NCI-H1436 treated with DMSO at 0.1 percent for 48 hours (cell line): ENCODE measurements around the gene LDAF1.
"Not testable (repeated sequence)": the region's sequence is repeated elsewhere in the genome, so short reads cannot be mapped to it uniquely, and the experiment has no call there.

Experiments used
- DNase-seq: peaks from one replicate; lab custom pipeline; 2025; lab: John Stamatoyannopoulos, UW

LDAF1 gene

DNA sequence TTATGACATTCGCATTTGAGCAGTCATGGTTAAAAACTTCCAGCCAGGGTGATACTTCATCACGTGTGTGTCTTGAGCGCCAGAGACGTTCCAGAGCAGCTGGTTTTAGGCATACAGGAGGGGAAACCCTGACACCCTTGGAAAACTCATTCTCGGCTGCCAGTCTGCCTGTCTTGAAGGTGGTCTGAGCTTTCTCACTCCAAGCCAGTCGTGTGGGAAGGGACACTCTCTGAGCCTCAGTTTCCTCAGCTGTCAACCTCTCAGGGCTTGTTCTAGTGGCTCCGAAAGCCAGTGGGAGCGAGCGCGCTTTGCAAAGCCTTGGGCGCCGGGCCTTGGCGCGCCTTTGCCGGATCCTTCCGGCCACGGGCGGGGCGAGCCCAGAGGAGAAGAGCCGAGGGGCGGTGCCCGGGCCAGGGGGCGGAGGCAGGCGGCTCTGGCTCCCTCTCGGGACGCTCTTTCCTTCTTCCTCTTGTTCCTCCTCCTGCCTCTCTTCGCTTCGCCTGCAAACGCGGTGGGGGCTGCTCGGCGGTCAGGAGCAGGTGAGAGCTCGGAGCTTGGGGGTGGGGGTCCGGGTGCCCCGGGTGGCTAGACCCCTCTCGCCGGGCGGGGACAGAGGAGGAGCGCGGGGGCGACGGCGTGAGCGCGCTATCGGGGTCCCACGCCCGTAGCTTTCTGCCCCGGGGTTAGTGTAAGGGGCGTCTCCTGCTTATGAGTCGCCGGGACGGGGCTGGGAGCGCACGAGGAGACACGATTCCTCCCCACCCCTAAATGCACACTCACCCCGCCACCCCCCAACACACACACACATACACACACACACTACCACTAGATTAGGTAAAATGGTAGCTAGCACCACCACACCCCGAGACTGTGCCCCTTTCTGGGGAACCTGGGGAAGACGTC lies at the start of gene LDAF1:
LDAF1 (plus strand) TSS at position 467 of the 903 bp plus-strand sequence. CDS start 2,509 bp downstream, outside the sequence.
- no peak for DNase-seq

GRCh38 chr16:21115551-21115950 lies 42.9 kb upstream of the LDAF1 start:
- DNase-seq = not testable (repeated sequence)

DNA sequence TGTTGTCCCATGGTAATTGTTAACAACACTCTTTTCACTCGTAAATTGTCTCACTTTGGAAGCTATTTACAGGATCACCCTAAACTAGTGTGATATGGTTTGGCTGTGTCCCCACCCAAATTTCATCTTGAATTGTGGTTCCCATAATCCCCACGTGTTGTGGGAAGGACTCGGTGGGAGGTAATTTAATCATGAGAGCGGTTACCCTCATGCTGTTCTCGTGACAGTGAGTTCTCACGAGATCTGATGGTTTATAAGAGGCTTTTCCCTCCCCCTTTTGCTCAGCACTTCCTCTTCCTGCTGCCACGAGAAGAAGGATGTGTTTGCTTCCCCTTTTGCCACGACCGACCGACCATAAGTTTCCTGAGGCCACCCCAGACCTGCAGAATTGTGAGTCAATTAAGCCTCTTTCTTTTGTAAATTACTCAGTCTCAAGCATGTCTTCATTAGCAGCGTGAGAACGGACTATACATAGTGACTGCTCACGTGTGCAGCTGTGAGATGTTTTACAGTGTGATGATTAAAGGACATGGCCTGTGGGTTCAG lies 42.3 kb upstream of the LDAF1 start:
- DNase-seq = no peak

GRCh38 chr16:21117567-21117966 lies 40.9 kb upstream of the LDAF1 start:
- DNase-seq = no peak

DNA sequence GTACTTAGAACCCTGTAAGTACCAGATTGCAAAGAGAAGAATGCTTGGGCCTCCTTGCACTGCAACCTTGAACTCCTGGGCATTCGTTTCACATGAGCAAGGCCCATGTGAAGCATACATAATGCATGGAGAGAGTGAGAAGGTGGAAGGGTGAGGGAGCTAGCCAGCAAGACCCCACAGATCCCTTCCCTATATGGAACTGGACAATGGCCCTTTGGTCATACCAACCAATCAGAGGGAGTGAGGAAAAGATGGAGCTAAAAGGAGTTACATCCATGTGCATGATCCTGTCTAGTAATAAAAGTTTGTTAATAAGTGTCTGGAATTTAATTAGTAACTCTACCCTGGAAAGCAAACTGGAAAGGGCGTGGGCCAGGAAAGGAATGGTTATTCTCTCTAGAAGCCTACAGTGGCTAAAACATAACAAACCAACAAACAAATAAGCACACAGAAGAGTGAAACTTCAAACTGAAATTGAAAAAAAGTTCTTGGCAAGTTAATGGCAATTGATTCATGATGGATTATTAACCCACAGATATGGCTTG lies 37.4 kb upstream of the LDAF1 start:
- DNase-seq = no peak

- no peak for DNase-seq
These were observed 33.3 kb upstream of the LDAF1 start for GRCh38 chr16:21125191-21125590.

GRCh38 chr16:21126518-21126917 lies 32.0 kb upstream of the LDAF1 start:
- DNase-seq = no peak

- no peak for DNase-seq
These were observed 29.5 kb upstream of the LDAF1 start for GRCh38 chr16:21128991-21129390.

DNA sequence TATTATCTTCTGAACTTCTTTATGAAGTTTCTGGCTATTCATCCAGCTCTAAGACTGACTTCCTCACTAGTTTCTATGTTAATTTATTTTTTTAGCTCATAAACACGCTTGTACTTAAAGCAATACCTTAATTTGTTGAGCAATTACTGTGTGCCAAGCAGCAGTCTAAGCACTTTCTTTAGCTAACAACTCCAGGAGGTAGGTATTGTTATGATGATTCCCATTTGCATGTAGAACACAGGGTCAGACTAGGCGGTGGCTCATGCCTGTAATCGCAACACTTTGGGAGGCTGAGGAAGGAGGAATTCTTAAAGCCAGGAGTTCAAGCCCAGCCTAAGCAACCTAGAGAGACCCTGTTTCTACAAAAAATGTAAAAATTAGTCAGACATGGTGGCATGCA lies 27.7 kb upstream of the LDAF1 start:
- DNase-seq = no peak

DNA sequence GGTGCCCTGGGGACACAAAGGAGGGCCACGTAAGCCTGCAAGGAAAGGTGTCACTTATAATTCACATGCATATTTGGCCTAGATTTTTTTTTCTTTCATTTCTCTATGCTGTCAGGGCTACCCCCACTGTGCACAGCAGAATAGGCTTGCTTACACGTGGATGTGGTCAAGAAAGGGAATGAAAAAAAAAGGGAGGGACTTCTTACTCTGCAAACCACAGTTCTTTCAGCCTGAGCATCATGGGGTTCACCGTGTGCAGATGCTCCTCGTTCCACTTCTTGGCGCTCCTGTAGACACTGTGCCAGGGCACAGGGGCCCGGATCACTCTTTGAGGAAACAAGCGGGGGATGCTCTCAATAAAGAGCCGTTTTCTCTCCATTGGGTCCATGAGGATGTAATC lies 24.4 kb upstream of the LDAF1 start:
- DNase-seq = no peak

- no peak for DNase-seq
These were observed 12.7 kb upstream of the LDAF1 start for GRCh38 chr16:21145738-21146137.

DNA sequence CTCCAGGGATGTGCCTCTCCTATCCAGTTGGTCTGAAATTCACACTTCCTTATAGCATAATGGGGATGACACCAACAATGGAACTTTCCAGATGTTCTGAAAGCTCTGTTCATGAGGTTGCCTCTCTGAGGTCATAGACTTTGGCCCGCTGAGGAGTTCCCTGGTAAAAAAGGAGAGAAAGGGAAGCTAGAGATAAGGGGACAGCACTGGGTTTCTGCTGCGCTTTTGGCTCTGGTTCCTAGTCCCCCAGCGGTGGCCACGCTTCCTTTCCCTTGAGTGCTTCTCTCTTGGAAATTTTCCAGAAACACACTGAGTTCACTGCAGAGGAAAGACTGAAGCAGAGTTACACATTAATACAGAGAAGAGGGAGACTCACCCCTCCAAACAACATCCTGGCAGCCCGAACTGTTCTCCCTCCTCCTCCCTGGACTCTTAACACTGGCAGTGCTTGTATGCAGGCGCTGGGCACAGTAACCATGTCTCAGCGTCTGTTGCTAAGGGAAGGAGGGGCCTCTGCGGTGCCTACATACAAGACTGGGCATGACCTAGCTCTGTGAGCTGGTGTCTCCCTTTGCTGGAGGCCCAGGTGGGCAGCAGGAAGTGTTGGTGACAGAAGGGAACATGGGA lies 8.0 kb upstream of the LDAF1 start, which contains the start of gene DNAH3:
DNAH3 (minus strand) TSS at position 472 of the 627 bp plus-strand sequence. CDS start 527 bp downstream, outside the sequence.
- no peak for DNase-seq

GRCh38 chr16:21152160-21153030 lies 6.1 kb upstream of the LDAF1 start:
- not testable (repeated sequence) for DNase-seq

DNA sequence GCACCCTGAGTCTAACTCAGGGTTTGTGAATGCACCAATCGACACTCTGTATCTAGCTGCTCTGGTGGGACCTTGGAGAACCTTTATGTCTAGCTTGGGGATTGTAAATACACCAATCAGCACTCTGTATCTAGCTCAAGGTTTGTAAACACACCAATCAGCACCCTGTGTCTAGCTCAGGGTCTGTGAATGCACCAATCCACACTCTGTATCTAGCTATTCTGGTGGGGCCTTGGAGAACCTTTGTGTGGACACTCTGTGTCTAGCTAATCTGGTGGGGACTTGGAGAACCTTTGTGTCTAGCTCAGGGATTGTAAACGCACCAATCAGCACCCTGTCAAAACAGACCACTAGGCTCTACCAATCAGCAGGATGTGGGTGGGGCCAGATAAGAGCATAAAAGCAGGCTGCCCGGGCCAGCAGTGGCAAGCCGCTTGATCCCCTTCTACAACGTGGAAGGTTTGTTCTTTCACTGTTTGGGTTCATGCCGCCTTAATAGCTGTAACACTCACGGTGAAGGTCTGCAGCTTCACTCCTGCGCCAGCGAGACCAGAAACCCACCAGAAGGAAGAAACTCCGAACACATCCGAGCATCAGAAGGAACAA lies 5.2 kb upstream of the LDAF1 start:
- not testable (repeated sequence) for DNase-seq

- not testable (repeated sequence) for DNase-seq
These were observed 2.5 kb upstream of the LDAF1 start for GRCh38 chr16:21156011-21156410.

DNA sequence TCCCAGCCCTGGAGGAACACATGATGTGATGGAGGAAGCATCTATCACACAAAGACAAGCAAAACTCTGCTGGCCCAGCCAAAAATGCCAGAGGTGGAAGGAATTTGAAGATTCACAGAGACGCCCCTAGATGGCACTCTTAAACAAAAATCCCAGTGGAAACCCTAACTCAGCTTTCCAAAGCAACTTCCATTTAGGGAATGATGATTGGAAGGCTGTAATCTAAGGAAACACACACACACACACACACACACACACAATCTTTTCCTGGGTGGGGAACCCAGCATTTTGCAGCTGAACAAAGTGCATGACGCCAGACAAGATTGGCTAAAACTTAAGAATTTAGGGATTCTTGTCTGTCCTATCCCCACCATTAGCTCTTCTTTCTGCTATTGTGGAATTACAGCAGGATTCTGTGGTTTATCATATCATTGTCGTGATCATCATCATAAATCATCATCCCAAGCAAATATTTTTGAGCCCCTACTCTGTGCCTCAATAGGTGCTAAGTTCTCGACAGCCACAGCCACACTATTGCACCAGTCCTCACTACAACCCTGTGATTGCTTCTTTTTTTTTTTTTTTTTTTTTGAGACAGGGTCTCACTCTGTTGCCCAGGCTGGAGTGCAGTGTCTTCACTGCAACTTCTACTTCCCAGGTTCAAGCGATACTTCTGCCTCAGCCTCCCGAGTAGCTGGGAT lies 1.6 kb upstream of the LDAF1 start:
- DNase-seq = no peak

- DNase-seq = no peak
These were observed 842 bp upstream of the LDAF1 start for GRCh38 chr16:21157632-21158031.

- DNase-seq = no peak
These were observed 942 bp downstream of the LDAF1 start for GRCh38 chr16:21159281-21159951.

GRCh38 chr16:21160276-21160675 lies 1.8 kb downstream of the LDAF1 start:
- no peak for DNase-seq

GRCh38 chr16:21161211-21161610 lies 2.7 kb downstream of the LDAF1 start:
- DNase-seq = no peak
